ENCODE results near the gene CACNA2D3. TPM values are rescaled to one million over a fixed set of nuclear protein-coding genes. Genes with fewer than 3 reads are reported as not detected.
"Not testable (repeated sequence)": the region's sequence is repeated elsewhere in the genome, so short reads cannot be mapped to it uniquely, and the experiment has no call there.

CACNA2D3 gene
- total and polyA plus RNA-seq, 2 experiments from 2014 or later, result 1.1 to 2.5 TPM

DNA sequence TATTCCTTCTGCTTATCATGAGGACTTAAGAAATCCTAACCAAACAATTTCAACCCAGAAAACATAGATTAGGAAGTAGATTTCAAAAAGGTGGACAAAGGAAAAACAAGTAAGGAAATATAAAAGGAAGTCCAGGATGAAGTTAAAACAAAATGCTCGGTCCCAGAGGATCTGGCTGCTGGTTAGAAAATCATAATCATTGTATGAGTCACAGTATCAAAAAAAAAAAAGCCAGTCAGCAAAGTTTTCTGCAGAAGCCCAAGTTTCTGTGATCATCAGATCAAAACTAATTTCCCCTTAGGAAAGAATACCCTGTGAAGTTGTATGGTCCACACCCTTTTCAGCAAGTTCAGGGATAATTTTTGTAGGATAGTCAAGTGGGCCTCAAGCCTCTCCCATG lies 848.5 kb downstream of the CACNA2D3 start:
- H3K9me3 ChIP-seq (ENCODE audit: low read depth), result no peaks in the 10 kb centered on the region
- no peaks in the 10 kb centered on the region for H3K27me3 ChIP-seq
- no peaks in the 10 kb centered on the region for H3K9me2 ChIP-seq (replicated peaks; ENCODE audit: insufficient read depth)
- H3K4me3 ChIP-seq, result no peak overlapping the region
- H3K27ac ChIP-seq, result no peak overlapping the region
- peaks cover 17% of the 10 kb centered on the region for H3K4me1 ChIP-seq (ENCODE audit: insufficient read depth)
- no peak for DNase-seq (ENCODE audit: low spot score)
- TF ChIP-seq, protein P1, sequence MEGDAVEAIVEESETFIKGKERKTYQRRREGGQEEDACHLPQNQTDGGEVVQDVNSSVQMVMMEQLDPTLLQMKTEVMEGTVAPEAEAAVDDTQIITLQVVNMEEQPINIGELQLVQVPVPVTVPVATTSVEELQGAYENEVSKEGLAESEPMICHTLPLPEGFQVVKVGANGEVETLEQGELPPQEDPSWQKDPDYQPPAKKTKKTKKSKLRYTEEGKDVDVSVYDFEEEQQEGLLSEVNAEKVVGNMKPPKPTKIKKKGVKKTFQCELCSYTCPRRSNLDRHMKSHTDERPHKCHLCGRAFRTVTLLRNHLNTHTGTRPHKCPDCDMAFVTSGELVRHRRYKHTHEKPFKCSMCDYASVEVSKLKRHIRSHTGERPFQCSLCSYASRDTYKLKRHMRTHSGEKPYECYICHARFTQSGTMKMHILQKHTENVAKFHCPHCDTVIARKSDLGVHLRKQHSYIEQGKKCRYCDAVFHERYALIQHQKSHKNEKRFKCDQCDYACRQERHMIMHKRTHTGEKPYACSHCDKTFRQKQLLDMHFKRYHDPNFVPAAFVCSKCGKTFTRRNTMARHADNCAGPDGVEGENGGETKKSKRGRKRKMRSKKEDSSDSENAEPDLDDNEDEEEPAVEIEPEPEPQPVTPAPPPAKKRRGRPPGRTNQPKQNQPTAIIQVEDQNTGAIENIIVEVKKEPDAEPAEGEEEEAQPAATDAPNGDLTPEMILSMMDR (IDR thresholded peaks at IDR 0.05; ENCODE audit: poor library complexity), result no peak
- no peak for TF ChIP-seq EZH2phosphoT487 (IDR thresholded peaks at IDR 0.05; ENCODE audit: low read depth, severe bottlenecking, unreplicated experiment)
- TF ChIP-seq EZH2 (IDR thresholded peaks at IDR 0.05; ENCODE audit: borderline replicate concordance), result no peak
- H4K20me1 ChIP-seq (ENCODE audit: insufficient read depth, poor library complexity, severe bottlenecking), result no peaks in the 10 kb centered on the region
- no peaks in the 10 kb centered on the region for H3K79me2 ChIP-seq
- WGBS (ENCODE audit: low lambda C conversion rate, missing lambda C conversion rate), result 86% methylated on average over 1 of the region's 1 CpG
- no peak overlapping the region for H3K4me2 ChIP-seq
- no peak overlapping the region for H2AFZ ChIP-seq
- no peaks in the 10 kb centered on the region for H3K36me3 ChIP-seq (replicated peaks; ENCODE audit: insufficient read depth, low read depth)

DNA sequence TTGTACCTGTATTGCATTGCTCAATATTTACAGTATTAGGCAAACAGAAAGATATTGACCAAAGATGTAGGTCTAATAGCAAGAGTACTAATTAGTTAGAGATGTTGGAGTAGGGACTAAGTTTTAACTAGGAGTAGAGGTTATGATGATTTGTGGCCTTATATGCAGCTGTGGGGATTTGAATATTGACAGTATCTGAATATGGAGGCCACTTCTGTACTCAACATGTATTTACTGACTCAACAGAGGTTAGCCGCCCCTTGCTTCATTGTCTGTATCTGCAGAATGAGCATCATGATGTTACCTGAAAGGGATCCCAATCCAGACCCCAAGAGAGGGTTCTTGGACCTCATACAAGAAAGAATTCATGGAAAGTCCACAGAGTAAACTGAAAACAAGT lies 855.1 kb downstream of the CACNA2D3 start:
- Histone ChIP-seq H2AFZ (no peak overlapping the region), H3K9me2 (replicated peaks; ENCODE audit: insufficient read depth) (no peaks in the 10 kb centered on the region), H3K36me3 (replicated peaks; ENCODE audit: insufficient read depth, low read depth) (no peaks in the 10 kb centered on the region), H3K4me3 (no peak overlapping the region), H3K79me2 (no peaks in the 10 kb centered on the region), H3K4me2 (no peak overlapping the region), H4K20me1 (ENCODE audit: insufficient read depth, poor library complexity, severe bottlenecking) (no peaks in the 10 kb centered on the region), H3K27me3 (no peaks in the 10 kb centered on the region), H3K27ac (no peak overlapping the region), H3K4me1 (ENCODE audit: insufficient read depth) (no peaks in the 10 kb centered on the region), H3K9me3 (ENCODE audit: low read depth) (no peaks in the 10 kb centered on the region)
- WGBS (ENCODE audit: low lambda C conversion rate, missing lambda C conversion rate), result 100% methylated on average over 1 of the region's 1 CpG
- DNase-seq (ENCODE audit: low spot score), result no peak
- no peak for TF ChIP-seq EZH2 (IDR thresholded peaks at IDR 0.05; ENCODE audit: borderline replicate concordance)
- TF ChIP-seq, protein P1 (IDR thresholded peaks at IDR 0.05; ENCODE audit: poor library complexity), result no peak
- no peak for TF ChIP-seq EZH2phosphoT487 (IDR thresholded peaks at IDR 0.05; ENCODE audit: low read depth, severe bottlenecking, unreplicated experiment)

GRCh38 chr3:54977946-54978345 lies 855.6 kb downstream of the CACNA2D3 start:
- not testable (repeated sequence) for H3K4me2 ChIP-seq; H2AFZ ChIP-seq; H3K27ac ChIP-seq; H3K79me2 ChIP-seq; DNase-seq (ENCODE audit: low spot score); H3K9me3 ChIP-seq (ENCODE audit: low read depth); H3K9me2 ChIP-seq (replicated peaks; ENCODE audit: insufficient read depth); H3K4me3 ChIP-seq; H3K36me3 ChIP-seq (replicated peaks; ENCODE audit: insufficient read depth, low read depth); H3K4me1 ChIP-seq (ENCODE audit: insufficient read depth); H4K20me1 ChIP-seq (ENCODE audit: insufficient read depth, poor library complexity, severe bottlenecking); H3K27me3 ChIP-seq
- 69% methylated on average over 4 of the region's 4 CpGs for WGBS (ENCODE audit: low lambda C conversion rate, missing lambda C conversion rate)

GRCh38 chr3:54982807-54983206 lies 860.5 kb downstream of the CACNA2D3 start:
- 81% methylated on average over 4 of the region's 4 CpGs for WGBS (ENCODE audit: low lambda C conversion rate, missing lambda C conversion rate)
- Histone ChIP-seq H3K9me2 (replicated peaks; ENCODE audit: insufficient read depth) (no peaks in the 10 kb centered on the region), H3K4me1 (ENCODE audit: insufficient read depth) (peaks cover 15% of the 10 kb centered on the region), H2AFZ (no peak overlapping the region), H3K27ac (no peak overlapping the region), H3K9me3 (ENCODE audit: low read depth) (no peaks in the 10 kb centered on the region), H4K20me1 (ENCODE audit: insufficient read depth, poor library complexity, severe bottlenecking) (no peaks in the 10 kb centered on the region), H3K4me2 (no peak overlapping the region), H3K4me3 (no peak overlapping the region), H3K27me3 (no peaks in the 10 kb centered on the region), H3K79me2 (no peaks in the 10 kb centered on the region), H3K36me3 (replicated peaks; ENCODE audit: insufficient read depth, low read depth) (no peaks in the 10 kb centered on the region)
- DNase-seq (ENCODE audit: low spot score), result no peak
- TF ChIP-seq EZH2phosphoT487 (IDR thresholded peaks at IDR 0.05; ENCODE audit: low read depth, severe bottlenecking, unreplicated experiment), result no peak
- TF ChIP-seq, protein P1 (IDR thresholded peaks at IDR 0.05; ENCODE audit: poor library complexity), result no peak
- TF ChIP-seq EZH2 (IDR thresholded peaks at IDR 0.05; ENCODE audit: borderline replicate concordance), result no peak

Measured in hepatocyte (in vitro differentiated cells).